Heart left ventricle (tissue), 16 donors: ENCODE measurements around the gene GIPC3. TPM values are rescaled to one million over a fixed set of nuclear protein-coding genes. Genes with fewer than 3 reads are reported as not detected.

Experiments
- ATAC-seq, 4 donors: fragments of 200-7000 bp; cut with Tn5 transposase; one replicate each; pipeline ENCODE4 v1.9.1; 2020 to 2022; ENCODE audit warnings: moderate library complexity in 4 of 4, mild to moderate bottlenecking in 3 of 4, moderate number of reproducible peaks in 1 of 4
- DNase-seq, 5 donors: peaks; one replicate each; pipeline ENCODE4 v3.0.0-alpha.2; 2020
- H3K27ac ChIP-seq, 12 donors: fragments of 200-600 bp; sonication (generic) in 4 of 12; one replicate each; pipeline versions ENCODE4 v1.5.0 to v1.8.0; 2016 to 2022; ENCODE audit warnings: mild to moderate bottlenecking in 2 of 12
- H3K27me3 ChIP-seq, 9 donors: fragments of 200-600 bp; sonication (generic) in 2 of 9; one replicate each; pipeline versions ENCODE4 v1.5.1 to v1.8.0; 2016 to 2022; ENCODE audit warnings: mild to moderate bottlenecking in 3 of 9
- H3K36me3 ChIP-seq, 9 donors: fragments of 200-600 bp; sonication (generic) in 2 of 9; one replicate each; pipeline versions ENCODE4 v1.5.0 to v1.8.0; 2018 to 2022; ENCODE audit warnings: mild to moderate bottlenecking in 2 of 9
- H3K4me1 ChIP-seq, 12 donors: fragments of 200-600 bp; sonication (generic) in 4 of 12; one replicate each; pipeline versions ENCODE4 v1.5.0 to v1.8.0; 2016 to 2022; ENCODE audit warnings: mild to moderate bottlenecking in 3 of 12
- H3K4me3 ChIP-seq, 12 donors: fragments of 200-600 bp; sonication (generic) in 4 of 12; one replicate each; pipeline versions ENCODE4 v1.5.0 to v1.8.0; 2017 to 2022; ENCODE audit warnings: mild to moderate bottlenecking in 9 of 12, moderate library complexity in 4 of 12
- H3K9me3 ChIP-seq, 12 donors: fragments of 200-600 bp; sonication (generic) in 4 of 12; one replicate each; pipeline versions ENCODE4 v1.5.0 to v1.8.0; 2016 to 2022; ENCODE audit warnings: mild to moderate bottlenecking in 1 of 12
- POLR2A ChIP-seq, 2 donors: fragments of 450-650 bp; IDR thresholded peaks; one replicate each; pipeline ENCODE4 v1.6.1; 2017; ENCODE audit warnings: antibody characterized with exemption in 2 of 2, mild to moderate bottlenecking in 2 of 2, moderate library complexity in 2 of 2
- WGBS, 4 donors: extraction: QIAGEN DNeasy Blood & Tissue Kit in 2 of 4; methylation state at CpG; one replicate each; pipeline versions ENCODE4 v1.1.5 to v1.1.7; 2013 to 2018; 5-methylcytosine and 5-hydroxymethylcytosine counted together
- intact Hi-C, 10 donors: fragments of 100-400 bp; cut with DNase I; formaldehyde crosslinking; loops; one replicate each; pipeline versions ENCODE4 v1.11.1 to v1.14.2; 2022
- polyA plus RNA-seq, 2 donors: library from polyadenylated mRNA; stranded (reverse); fragments of 200-250 nt; gene quantifications; one replicate each; pipeline ENCODE4 v1.2.3, GENCODE V29; 2013
- total RNA-seq, 9 donors: library from RNA; depleted of rRNA in 2 of 9; stranded (reverse); fragments of >200 nt in 2 of 9; fragmentation: NEBNext Ultra II Directional in 3 of 9; extraction: Animal tissue kit (Norgen Biotek cat#: 25700) in 3 of 9; gene quantifications; one replicate each; pipeline versions ENCODE4 v1.1.0 to v1.2.4, GENCODE V29; 2016 to 2023
- TF ChIP-seq, protein P1 (sequence below), 12 donors: fragments of 200-600 bp; sonication (generic) in 4 of 12; IDR thresholded peaks; one replicate each; pipeline versions ENCODE4 v1.5.0 to v1.8.0; 2018 to 2022; ENCODE audit warnings: antibody characterized with exemption in 12 of 12, mild to moderate bottlenecking in 5 of 12
- donor health status: ischemic (EF 13 %, LVEDD 7.1; RV severe dilation, severe dysfunction).
- donor health status: healthy with polysubstance abuse.
- donor health status: DM: no; HTN: yes; CAD: no.
- donor health status: DM: no; HTN: no; CAD: no.
- donor health status: ischemic (EF 25% LVEDD 6.9; RV normal size, moderate dysfunction).
- donor health status: ischemic (EF 25% LVEDD 5.7; RV mildly dilated, moderate dysfunction).
- donor health status: healthy.
- donor health status: DM: yes; HTN: yes; CAD: no.
- donor health status: ischemic (EF 35%, LVEDD 5.7; RV mildly dilated, moderate dysfunction).
- donor health status: nonischemic (EF 11% LVEDD 7.7; RV severe dilation, severe dysfunction).
- donor health status: DM: yes; HTN: yes; CAD: no.
- donor health status: PGD.
- donor health status: ischemic (EF 29% LVEDD 5.4; RV normal size, mild dysfunction).
- donor health status: nonischemic (EF 23%, LVEDD 6.1; RV moderate dilation, normal function).

Gene GIPC3
- total and polyA plus RNA-seq, 11 donors, result 1.00 to 3.3 (median 2.0) TPM

- Histone ChIP-seq H3K27me3 (no peaks in the 10 kb centered on the region), H3K4me3 (no peak overlapping the region), H3K36me3 (peaks cover 0 to 71% (median 47%) of the 10 kb centered on the region in 9 donors), H3K27ac (no peak overlapping the region), H3K9me3 (no peaks in the 10 kb centered on the region), H3K4me1 (no peaks in the 10 kb centered on the region)
- WGBS, 4 donors, result 91 to 96% (median 95%) methylated on average over 10 to 19 of the region's 19 CpGs
- intact Hi-C loops, result no loop called here
- ATAC-seq (no peak), DNase-seq (no peak)
- TF ChIP-seq POLR2A (IDR thresholded peaks at IDR 0.05), result no peak
- TF ChIP-seq, protein P1, sequence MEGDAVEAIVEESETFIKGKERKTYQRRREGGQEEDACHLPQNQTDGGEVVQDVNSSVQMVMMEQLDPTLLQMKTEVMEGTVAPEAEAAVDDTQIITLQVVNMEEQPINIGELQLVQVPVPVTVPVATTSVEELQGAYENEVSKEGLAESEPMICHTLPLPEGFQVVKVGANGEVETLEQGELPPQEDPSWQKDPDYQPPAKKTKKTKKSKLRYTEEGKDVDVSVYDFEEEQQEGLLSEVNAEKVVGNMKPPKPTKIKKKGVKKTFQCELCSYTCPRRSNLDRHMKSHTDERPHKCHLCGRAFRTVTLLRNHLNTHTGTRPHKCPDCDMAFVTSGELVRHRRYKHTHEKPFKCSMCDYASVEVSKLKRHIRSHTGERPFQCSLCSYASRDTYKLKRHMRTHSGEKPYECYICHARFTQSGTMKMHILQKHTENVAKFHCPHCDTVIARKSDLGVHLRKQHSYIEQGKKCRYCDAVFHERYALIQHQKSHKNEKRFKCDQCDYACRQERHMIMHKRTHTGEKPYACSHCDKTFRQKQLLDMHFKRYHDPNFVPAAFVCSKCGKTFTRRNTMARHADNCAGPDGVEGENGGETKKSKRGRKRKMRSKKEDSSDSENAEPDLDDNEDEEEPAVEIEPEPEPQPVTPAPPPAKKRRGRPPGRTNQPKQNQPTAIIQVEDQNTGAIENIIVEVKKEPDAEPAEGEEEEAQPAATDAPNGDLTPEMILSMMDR (IDR thresholded peaks at IDR 0.05), result no peak
Observed at GRCh38 chr19:3634496-3635045, 49.3 kb downstream of the GIPC3 start.

- peaks cover 2 to 85% (median 63%) of the 10 kb centered on the region in 9 donors for H3K36me3 ChIP-seq
Observed at GRCh38 chr19:3636506-3636905, 51.2 kb downstream of the GIPC3 start.

DNA sequence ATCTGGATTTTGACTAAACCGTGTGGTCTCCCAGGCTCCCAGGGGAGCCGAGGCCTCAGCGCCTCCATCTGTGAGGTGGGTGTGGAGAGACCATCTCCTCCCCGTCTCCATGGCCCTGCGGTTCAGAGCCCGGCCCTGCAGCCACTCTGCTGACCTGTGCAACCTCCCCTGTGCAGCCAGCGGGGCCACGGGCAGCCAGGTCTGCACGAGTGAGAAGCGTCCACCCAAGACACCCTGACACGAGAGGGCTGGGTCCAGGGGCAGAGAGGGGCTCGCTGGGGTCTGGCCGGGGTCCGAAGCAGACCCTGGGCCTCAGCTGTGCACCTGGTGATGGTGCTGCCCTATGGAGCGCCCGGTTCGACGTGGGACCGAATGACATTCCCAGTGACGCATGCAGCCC is 51.7 kb downstream of the GIPC3 start:
- H3K9me3 ChIP-seq, result no peaks in the 10 kb centered on the region
- peaks cover 2 to 85% (median 63%) of the 10 kb centered on the region in 9 donors for H3K36me3 ChIP-seq
- intact Hi-C loops, result no loop called here
- 88 to 94% (median 92%) methylated on average over 8 to 20 of the region's 20 CpGs for WGBS, 4 donors
- H3K4me3 ChIP-seq, result no peak overlapping the region
- DNase-seq (no peak), ATAC-seq (no peak)
- H3K4me1 ChIP-seq, result no peaks in the 10 kb centered on the region
- no peaks in the 10 kb centered on the region for H3K27me3 ChIP-seq
- no peak overlapping the region for H3K27ac ChIP-seq
- TF ChIP-seq, protein P1 (IDR thresholded peaks at IDR 0.05), result no peak

More at GRCh38 chr19:3636506-3636905, 51.2 kb downstream of the GIPC3 start:
- no peak overlapping the region for H3K4me3 ChIP-seq
- ATAC-seq (no peak), DNase-seq (no peak)
- H3K27me3 ChIP-seq, result no peaks in the 10 kb centered on the region
- TF ChIP-seq, protein P1 (IDR thresholded peaks at IDR 0.05), result no peak
- TF ChIP-seq POLR2A (IDR thresholded peaks at IDR 0.05), result no peak
- H3K9me3 ChIP-seq, result no peaks in the 10 kb centered on the region
- no peaks in the 10 kb centered on the region for H3K4me1 ChIP-seq
- 91 to 96% (median 93%) methylated on average over 15 to 20 of the region's 20 CpGs for WGBS, 4 donors
- no peak overlapping the region for H3K27ac ChIP-seq
- intact Hi-C loops, result no loop called here

GRCh38 chr19:3637621-3638020 is 52.3 kb downstream of the GIPC3 start:
- peaks cover 2 to 85% (median 60%) of the 10 kb centered on the region in 9 donors for H3K36me3 ChIP-seq
- TF ChIP-seq, protein P1 (IDR thresholded peaks at IDR 0.05), result no peak
- TF ChIP-seq POLR2A (IDR thresholded peaks at IDR 0.05), result no peak
- no peaks in the 10 kb centered on the region for H3K4me1 ChIP-seq
- WGBS, 4 donors, result 90 to 94% (median 91%) methylated on average over 23 of the region's 23 CpGs
- no peaks in the 10 kb centered on the region for H3K27me3 ChIP-seq
- no peaks in the 10 kb centered on the region for H3K9me3 ChIP-seq
- DNase-seq (no peak), ATAC-seq (no peak)
- intact Hi-C loops, result no loop called here
- H3K27ac ChIP-seq, result no peak overlapping the region
- no peak overlapping the region for H3K4me3 ChIP-seq
